ENCODE data around the gene WDFY4.

DNA sequence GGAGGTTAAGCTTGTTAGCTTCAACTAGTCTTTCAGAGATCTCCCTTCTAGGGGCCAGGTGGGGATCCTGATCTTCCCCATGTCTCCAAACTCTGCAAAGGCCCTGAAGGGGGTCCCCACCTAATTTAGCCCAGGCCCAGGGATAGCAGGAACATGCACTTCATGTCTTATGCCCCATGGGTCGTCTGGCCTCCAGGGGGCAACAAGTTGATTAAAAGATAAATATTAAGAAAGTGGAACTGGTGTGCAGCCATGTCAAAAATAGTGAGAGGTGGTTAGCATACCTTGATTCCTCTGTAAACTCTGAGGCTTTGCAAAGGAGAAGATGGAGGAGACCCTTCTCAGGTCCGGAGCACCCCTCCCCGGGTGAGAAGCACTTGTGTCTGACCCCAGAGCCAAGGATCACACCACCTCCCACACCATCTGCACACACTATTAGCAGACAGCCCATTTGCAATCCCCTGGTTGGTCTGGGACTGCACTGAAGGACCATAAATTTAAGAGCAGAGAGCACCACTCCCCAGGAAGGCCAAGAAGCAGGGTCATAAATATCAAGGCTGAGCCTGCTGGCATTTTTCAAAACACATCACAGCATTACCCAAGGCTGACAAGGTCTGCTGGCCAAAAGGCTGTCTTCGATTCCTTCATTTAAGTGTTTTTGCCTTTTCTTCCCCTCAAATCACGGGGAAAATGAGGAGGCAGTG lies 299.1 kb downstream of the WDFY4 start:
- TF ChIP-seq, protein P1, sequence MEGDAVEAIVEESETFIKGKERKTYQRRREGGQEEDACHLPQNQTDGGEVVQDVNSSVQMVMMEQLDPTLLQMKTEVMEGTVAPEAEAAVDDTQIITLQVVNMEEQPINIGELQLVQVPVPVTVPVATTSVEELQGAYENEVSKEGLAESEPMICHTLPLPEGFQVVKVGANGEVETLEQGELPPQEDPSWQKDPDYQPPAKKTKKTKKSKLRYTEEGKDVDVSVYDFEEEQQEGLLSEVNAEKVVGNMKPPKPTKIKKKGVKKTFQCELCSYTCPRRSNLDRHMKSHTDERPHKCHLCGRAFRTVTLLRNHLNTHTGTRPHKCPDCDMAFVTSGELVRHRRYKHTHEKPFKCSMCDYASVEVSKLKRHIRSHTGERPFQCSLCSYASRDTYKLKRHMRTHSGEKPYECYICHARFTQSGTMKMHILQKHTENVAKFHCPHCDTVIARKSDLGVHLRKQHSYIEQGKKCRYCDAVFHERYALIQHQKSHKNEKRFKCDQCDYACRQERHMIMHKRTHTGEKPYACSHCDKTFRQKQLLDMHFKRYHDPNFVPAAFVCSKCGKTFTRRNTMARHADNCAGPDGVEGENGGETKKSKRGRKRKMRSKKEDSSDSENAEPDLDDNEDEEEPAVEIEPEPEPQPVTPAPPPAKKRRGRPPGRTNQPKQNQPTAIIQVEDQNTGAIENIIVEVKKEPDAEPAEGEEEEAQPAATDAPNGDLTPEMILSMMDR (conservative IDR thresholded peaks at IDR 0.05; ENCODE audit: low read length), result peak; percentile 43
- no peak for TF ChIP-seq EZH2phosphoT487 (IDR thresholded peaks at IDR 0.05; ENCODE audit: borderline replicate concordance)
